SU-DHL-6 (cell line): Measurements from ENCODE around the gene CD96.

Source experiments
- CTCF ChIP-seq: fragments of 200-600 bp; sonication (generic); IDR thresholded peaks from one replicate; pipeline ENCODE4 v1.5.1; 2017; ENCODE audit warnings: antibody characterized with exemption, mild to moderate bottlenecking, low read length, moderate library complexity; ENCODE audit not compliant: insufficient read depth, poor library complexity, severe bottlenecking
- EZH2phosphoT487 ChIP-seq: fragments of 200-600 bp; sonication (generic), shearing (Covaris generic); conservative IDR thresholded peaks from 2 replicates; pipeline ENCODE4 v1.6.1; 2018; ENCODE audit warnings: mild to moderate bottlenecking, antibody characterized with exemption, low read length, moderate library complexity, mixed read lengths

GRCh38 chr3:111521891-111522290 lies 20.1 kb upstream of the CD96 start:
- TF ChIP-seq CTCF (no peak), EZH2phosphoT487 (no peak)
